Measurements from ENCODE around the gene C10orf71.

The C10orf71 gene

DNA sequence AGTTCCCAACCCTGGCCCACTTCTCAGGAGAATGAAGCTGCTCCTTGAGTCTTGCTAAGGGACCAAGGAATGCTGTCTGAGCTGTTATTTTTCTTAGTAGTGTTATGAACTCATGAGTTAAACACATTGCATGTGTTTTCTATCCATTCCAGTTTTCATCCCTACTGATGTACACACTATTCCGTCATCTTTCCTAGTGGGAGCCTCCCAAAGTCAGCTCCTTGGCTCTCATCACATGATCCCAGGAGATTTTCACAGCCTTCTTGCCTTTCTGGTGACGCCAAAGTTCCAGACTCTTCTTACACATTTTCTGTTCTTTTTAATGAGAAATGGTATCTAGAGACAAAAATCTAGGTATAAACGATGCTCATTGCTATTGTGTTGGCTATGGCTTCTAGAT, 8.4 kb upstream of the C10orf71 start:
- DNase-seq: no peak

DNA sequence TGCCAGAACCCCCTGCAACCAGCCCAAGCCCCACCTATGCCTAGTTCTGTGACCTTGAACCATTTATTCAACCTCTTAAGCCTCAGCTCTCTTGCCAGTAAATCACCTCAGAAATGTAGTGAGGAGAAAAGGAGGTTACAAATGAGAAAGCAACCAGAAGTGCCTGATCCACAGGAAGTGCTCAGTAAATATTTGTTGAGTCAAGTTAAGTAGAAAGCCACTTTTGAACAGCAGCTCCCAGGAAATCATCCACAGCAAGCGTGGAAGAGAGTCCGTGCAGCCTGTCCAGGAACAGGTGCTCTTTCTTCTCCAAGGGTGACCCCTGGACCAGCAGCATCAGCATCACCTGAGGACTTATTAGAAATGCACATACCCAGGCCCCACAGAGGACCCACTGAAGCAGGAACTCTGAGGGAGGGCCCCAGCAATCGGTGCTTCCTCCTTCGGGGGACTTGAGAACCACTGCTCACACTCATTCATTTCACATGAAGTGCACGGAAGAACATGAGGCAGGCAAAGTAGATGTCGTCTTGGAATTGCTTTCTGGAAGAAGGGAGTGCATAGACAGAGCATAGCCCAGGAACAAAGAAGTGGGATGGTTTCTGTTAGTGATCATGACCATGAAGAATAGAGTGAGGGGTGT, 6.3 kb upstream of the C10orf71 start:
- no peak for DNase-seq

DNA sequence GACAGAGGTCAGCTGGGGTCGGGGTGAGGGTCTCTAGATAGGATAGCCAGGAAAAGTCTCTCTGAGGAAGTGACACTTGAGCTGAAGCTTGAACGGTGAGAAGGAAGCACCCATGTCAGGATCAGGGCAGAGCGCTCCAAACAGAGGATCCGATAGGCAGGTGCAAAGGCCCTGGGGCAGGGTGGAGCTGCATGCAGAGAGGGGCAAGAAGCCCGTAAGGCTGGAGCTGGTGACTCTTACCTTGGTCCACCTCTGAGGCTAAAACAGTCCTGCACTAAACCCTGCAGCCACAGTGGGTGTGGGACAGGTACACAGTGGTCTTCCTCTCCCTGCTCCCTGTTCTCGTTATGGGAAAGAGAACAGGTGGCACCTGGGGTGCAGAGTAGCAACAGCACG, 5.8 kb upstream of the C10orf71 start:
- no peak for DNase-seq

DNA sequence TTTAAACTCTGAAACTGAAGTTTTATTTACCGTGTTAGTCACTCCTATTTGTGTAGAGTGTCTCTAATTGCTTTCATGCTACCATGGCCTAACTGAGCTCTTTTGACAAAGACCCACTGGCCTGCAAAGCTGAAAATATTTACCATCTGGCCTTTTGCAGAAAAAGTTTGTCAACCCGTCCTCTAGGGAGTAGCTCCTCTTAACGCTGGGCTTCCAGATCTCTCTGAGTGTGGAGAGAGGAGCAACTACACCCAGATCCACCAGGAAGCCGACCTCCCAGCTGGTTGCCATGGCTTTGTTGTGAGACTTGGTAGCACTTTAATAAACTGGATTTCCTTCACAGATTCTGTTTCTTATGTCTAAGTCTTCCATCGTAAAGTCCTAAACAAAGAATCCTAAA, 4.2 kb upstream of the C10orf71 start:
- DNase-seq: no peak

DNA sequence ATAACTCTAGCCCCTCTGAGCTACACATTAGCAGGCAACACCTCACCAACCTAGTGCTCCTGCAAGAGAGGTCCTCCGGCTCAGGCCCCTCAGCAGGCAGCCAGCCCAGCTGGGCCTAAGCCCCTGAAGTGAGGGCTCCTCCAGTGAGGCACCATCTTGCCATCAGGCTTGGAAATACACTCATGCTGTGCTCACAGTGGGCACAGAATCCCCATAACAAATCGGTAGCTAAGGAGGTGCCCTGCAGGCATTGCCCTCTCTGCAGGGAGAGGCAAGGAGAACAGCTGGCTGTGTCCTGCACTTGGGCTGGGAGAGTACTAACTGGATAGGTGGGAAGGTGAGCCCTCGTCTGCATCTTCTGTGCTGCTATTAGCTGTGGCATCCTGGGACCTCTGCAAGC, 3.7 kb upstream of the C10orf71 start:
- no peak for DNase-seq

DNA sequence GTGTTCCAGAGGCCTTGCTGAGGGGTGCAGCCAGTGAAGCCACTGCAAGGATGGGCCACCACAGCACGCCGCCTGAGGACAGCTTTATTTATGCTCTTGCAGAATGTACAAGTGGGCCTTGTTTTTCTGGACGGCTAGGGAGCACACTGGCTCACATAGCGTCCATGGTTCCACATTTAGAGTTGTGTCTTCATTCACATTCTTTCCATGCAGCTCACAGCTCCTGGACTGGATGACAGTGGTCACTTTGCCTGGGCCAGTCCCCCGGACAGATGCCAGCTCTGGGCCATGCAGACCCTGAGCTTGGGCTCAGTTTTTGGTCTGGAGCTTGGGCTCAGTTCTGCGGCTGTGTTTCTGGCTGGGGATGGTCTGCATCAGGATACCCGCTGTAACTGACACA, 2.6 kb upstream of the C10orf71 start:
- no peak for DNase-seq

DNA sequence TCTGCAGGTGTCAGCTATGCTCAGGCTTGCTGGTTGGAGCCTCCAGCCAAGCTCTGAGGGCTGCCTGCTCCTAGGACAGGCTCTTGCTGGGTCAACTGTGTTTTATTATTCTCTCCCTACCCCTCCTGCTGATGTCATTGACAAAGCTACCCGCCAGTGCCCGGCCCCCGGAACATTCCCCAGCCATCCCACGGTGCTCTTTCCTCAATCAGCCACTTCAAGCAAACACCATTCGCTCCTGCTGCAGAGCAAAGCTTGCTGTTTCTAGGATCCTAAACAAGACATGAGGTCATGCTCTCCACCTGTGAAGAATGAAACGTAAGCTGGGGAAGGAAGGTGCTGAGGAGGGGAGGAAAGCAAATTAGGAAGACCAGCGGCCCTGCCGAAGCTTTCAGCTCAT, 2.1 kb upstream of the C10orf71 start:
- DNase-seq: no peak

DNA sequence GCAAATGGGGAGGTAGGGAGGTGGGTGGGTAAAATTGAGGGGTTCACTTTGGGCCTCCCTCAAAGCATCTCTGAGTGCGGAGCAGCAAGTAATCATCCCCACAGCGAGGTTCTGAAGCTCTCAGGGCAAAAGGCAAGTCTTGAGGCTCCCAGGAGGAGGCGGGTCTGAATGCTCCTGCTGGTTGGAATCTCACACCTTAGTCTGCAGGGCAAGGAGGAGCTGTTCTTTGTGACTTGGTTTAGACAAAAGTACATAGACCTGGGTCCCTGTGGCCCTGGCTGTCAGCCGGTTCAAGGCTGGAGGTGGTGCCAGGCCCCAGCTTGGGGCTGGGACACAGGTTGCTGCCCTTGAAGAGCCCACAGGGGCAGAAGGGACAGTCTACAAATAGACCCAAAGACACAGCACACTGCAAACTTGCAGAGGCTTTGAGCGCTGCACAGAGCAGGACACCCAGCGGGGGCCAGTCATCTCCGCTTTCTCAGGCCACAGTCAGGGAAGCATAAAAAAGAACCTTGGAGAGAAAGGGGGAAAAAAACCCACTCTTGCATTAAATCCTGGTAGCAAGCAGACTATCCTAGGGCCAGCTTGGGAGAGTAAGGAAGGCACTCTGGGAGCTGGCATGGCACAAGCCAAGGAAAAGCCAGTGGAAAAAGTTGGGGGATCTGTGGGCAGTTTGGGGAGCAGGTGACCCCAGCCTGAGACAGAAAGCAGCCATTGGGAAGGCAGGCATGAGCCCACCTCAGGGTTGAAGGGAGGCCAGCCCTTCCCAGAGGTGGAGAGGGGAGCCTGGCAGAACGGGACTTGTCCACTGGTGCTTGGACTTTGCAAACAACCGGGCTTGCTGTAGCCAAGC, 926 bp upstream of the C10orf71 start:
- no peak for DNase-seq

DNA sequence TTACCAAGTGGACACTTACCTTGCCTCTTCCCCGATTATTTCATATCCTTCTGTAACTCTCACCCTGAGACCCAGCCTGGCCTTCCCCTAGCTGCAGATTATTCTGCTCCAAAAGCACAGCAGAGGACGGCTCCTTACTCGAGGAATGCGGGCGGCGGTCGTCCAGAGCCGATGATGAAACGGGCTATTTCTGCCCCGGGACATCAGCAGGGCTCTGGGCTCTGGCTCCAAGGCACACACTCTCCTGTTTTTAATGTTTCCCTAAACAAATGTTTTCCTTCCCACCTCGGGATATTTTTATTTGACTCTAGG, 343 bp upstream of the C10orf71 start:
- DNase-seq: no peak

DNA sequence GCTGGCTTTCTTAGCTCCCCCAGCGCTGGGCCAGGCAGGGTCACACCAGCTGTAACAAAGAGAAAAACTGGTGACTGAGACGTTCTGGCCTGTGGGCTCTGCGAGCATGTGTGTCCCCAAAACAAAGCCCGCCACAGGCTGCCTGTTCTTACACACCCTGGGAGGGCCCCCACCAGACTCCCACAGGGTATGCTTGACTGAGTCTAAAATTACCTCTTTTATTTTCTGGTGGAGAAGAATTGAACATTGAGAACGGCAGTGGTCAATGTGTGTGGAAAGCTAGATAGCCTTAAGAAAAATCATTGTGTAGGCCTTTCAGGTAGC, 808 bp downstream of the C10orf71 start:
- no peak for DNase-seq

DNA sequence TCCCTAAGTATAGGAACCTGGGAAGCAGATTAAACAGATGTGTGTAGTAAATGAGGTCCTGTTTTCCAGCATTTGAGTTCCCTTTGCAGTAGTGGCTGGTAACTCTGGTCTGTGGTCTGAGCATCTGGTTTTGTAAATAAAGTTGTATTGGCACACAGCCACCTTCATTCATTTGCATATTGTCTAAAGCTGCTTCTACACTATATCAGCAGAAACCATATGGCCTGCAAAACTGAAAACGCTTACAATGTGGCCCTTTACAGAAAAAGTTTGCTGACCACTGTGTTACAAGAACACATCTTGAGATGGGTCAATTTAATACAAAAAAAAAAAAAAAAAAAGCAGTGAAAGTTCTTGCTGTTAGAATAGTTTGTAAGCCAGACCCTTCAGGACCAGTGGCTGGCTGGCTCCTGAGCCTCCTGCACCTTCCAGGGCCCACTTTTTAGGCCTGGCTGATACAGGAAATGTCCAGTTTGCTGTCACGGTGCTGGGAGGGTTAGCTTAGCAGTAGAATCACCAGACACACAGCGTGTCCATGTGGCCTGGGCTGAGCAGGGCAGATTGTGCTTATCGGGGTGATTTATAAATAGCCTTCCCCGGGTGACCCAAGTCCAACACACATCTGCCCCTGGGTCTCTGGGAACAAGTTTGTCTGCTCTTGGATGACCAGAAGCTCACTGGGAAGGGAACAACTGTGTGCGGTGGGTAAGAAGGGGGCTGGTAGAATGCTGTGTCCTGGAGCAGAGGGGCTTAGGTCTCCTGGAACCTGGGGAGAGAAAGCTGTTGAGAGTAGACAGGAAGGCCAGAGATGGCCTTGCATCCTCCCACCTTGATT, 1.4 kb downstream of the C10orf71 start:
- DNase-seq: no peak

DNA sequence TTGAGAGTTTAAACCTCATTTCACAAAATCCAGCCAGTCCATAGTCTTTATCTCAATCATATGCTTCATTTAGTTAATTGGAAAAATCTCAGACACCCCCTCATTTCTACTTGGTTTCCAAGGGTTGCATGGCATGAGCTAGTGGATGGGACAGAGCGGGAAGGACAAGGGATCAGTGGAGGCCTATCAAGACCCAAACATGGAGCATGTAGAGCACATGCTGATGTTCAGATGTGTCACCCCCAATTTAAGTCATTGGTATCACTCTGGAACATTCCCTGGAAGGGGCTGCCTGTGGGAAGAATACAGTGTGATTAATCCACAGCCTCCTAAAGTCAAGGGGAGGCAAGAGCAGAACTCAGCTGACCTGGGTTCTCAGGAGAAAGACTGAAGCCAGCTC, 2.3 kb downstream of the C10orf71 start:
- no peak for DNase-seq

DNA sequence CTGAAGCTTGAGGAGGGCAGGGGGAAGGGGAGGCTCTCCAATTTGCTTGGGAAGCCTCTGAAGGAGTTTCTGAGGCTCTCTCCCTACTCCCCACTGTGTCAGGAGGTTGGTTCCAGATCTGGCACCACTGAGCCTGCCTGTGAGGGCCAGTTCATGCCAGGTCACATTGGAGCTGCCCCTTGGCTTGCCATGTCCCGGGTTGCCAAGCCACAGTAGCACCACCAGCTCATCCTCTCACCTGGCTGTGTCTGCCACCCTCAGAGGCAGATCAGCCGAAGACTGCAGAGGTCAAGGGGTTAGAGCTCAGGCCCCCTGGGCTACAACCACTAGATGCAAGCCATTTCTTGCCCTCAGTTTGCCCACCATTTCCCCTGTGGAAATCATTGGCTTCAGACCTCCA, 3.1 kb downstream of the C10orf71 start:
- DNase-seq: no peak

DNA sequence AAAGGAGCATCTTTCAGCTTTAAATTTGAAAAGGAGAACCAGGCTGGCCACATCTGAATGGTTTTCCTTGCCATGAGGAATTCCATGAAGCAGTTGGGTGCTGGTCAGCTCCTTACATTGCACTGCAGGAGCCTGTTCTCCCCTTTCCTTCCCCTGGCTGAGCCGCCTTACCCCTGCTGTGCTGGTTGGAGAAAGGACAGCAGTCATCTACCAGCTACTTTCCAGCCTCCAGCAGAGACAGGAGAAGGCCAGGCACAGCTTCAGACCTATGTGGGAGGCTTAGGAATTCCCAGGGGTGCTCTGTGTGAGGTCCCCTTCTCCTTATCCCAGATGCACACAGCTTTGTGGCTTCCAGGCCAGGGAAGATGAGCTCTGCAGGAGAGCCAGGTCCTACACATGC, 4.7 kb downstream of the C10orf71 start:
- DNase-seq: no peak

DNA sequence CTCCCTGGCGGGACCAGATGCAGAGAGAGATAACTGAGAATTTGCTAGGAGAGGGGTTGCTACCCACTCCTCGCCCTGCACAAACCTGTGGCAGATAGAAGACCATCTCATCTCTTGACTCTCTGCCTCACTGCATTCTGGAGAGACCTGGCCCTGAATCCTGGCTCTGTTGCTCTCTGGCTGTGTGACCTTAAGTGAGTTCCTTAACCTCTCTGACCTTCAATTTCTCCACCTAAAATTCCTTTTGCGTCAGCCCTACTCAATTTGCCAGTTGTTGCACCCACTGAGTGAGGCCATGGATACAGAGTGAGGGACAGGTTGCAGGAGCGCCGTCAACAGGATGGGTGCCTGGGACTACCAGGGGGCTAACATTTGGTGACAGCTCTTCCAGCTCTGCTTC, 5.2 kb downstream of the C10orf71 start:
- DNase-seq: no peak

DNA sequence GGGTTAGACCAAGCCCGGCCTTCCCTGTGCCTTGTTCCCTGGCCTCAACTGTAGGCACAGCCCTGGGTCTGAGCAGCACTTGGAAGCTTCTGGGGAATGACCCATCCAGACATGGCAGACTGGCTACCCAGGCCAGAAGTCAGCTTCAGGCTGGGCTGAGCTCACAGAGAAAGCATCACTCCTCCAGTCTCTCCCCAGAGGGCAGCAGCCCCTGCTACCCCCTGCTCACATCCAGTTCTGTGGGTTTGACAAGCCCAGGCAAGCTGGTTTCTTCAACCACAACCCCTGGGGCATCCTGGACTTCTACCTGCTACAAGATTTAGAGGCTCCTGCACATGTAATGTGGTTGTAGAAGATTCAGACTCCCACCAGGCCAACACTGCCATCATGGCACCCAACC, 9.0 kb downstream of the C10orf71 start:
- no peak for DNase-seq

DNA sequence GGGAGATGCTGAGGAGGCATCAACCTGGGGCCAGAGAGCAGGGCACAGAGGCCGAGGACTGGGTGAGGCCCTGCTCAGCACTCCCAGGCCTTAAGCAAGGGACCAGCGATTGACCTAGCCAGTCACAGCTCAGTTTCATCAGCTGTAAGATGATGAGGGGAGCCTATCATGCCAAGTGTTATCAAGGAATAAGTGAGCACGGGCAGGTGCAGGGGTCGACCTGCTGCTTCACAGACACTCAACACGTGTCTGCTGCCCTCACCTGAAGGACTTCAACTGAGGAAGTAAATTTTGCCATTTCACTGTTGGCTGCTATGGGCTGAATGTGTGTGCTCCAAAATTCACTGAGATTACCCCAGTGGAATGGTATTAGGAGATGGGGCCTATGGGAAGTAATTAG, 9.9 kb downstream of the C10orf71 start:
- no peak for DNase-seq

DNA sequence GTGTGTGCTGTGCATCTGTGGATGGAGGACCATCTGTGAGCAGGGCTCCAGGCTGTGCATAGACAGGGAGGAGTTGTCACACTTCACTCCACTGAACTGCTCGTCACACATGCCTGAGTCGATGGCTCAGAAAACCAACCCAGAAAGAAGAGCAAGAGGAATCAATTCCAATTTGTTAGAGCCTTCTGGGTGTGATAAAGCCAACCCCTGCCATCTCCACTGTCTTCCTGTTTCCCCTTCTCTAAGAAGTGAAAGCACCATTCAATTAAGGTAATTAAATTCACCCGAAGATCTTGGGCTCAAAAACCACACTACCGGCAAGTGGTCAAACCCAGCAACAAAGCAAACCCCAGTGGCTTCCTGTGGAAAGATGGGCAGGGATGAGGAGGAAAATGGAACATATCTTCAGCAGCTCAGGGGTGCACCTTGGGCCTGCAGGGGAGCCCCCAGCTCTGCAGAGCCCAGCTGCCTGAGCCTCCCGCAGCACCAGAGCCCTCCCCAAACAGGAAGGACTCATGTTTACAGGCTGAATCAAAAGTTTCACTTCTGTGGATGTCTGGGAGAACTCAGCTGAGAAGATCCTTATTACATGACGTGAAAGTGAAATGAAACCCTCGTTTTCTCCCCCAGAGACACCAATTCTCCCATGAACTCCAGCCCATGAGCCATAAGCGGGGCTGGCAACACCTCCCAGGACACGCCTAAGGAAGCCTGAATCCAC, 10.9 kb downstream of the C10orf71 start:
- no peak for DNase-seq

DNA sequence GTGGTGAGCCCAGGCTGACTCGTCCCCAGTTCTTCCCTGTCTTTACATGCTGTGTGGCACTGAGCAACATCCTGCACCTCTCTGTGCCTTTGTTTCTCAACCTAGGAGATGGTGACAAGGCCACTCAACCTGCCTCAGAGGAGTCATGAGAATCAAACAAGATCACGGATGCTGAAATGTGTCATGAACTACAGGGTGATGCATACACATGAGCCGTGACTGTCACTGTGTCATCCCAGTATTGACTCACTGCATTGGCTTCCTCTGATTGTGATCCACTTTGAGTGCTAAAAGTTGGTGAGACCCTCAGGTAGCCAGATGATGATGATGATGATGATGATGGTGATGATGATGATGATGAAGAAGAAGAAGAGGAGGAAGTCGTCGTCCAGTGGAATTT, 11.5 kb downstream of the C10orf71 start:
- DNase-seq: no peak

DNA sequence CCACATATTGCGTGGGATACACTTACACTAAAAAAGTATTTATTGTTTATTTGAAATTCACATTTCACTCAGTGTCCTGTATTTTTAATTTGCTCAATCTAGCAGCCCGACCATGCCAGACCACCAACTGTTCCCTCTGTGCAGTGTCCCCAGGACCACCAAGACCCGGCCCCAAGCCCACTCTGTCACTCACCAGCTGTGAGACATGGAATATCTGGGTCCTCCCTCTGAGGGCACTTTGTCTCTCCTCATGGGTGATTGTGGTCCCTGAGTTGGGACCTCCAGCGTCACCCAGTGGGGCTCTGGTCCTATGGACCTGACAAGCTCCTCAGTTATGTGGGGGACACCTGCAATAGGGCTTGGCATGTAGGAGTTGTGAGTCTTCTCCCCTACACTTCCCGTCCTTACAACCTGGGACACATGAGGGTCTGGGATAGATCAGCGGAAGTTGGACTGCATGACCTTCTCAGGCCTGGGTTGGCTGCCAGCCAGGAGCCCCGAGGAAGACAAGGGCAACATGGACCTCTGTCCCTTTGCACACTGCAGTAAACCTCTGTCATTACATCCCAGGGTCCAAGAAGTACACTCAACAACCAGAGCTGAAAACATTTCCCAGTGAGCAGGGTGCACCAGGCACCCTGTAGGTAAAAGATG, 12.1 kb downstream of the C10orf71 start:
- no peak for DNase-seq

DNA sequence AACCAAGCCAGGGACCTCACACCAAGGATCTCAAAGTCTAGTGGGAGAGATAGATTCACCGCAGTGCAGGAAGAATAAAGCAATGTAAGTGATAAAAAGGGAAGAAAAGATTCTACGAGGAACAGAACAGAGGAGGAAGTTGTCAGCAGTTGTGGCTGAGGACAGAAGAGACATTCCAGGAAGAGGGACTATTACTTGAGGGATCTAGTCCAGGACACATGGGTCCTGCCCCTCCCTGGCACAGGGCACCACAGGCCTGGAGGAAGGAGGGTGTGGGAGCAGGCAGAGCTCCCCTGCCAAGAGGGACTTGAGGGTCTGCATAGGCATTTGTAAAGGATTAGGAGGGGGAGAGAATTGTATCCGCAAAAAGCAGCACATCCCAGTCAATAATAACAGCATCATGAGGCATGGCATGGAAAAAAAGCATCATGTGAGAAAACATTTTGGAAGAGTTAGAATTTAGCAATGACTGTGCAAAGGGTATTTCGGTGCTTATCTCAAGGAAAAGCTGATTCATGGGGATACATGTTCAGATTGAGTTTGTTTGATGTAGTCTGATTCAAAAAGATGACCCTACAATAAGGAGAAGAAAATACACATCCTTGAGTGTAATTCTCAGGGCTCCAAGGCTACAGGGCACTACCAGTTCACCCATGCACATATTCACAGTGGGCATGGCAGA, 12.7 kb downstream of the C10orf71 start:
- peak in 1 of 56 donors; percentile 4 for DNase-seq
